COLO829 (cell line): ENCODE measurements around the gene PAX3.
A peak's percentile ranks its signal among the peaks of the same experiment; 100 is the strongest.

Source experiments
- DNase-seq: peaks from one replicate; pipeline ENCODE4 v3.0.0; 2012; ENCODE audit warnings: low spot score

Gene PAX3

GRCh38 chr2:222298311-222299150 lies at the start of gene PAX3:
TSS of gene PAX3 (minus strand) at chr2:222298998. CDS start at chr2:222298615, 383 bp downstream.
- DNase-seq: peak; percentile 76

DNA sequence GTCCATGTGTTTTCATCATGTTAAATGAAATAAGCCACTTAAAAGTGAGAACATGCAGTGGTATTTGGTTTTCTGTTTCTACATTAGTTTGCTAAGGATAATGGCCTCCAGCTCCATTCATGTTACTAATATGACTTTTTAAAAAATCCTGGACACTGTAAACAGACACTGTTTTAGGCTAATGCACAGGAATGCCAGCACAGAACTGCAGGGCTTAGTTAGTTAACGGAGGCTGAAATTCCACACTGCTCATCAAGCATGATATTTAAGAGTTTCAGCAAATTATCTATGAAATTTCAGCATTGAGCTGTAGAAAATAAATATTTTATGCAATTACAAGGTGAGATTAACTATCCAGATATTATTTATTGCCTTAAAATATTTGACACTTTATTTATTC lies 42.5 kb upstream of the PAX3 start:
- no peak for DNase-seq

GRCh38 chr2:222338374-222338773 lies 39.6 kb upstream of the PAX3 start:
- DNase-seq: no peak

GRCh38 chr2:222336931-222337330 lies 38.1 kb upstream of the PAX3 start:
- no peak for DNase-seq

DNA sequence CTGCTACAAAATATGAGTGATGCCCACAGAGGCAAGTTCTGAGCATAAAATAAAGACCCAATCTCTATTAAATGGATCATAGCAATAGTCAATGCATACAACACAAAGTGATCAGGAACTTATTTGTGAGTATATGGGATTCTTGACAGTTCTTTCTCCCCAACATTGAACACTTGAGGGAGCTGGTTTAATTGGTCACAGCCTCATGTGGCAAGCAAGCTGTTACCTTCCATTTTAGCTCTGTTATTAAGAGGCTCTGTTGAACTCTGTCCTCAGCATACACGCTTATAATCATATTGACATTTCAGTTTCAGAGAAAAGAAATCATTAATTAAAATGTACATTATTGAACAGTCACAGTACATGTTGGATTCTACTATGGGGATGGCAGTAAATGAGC lies 37.6 kb upstream of the PAX3 start:
- DNase-seq: no peak

DNA sequence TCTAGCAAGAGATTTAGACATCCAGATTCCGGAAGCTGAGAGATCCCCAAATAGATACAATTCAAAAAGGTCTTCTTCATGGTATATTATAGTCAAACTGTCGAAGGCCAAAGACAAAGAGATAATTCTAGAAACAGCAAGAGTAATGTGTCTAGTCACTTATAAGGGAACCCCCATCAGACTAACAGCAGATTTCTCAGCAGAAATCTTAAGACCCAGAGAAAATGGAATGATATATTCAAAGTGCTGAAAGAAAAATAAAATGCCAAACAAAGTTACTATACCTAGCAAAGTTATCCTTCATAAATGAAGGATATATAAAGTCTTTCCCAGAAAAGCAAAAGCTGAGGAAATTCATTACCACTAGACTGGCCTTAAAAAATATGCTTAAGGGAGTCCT lies 36.1 kb upstream of the PAX3 start:
- no peak for DNase-seq

DNA sequence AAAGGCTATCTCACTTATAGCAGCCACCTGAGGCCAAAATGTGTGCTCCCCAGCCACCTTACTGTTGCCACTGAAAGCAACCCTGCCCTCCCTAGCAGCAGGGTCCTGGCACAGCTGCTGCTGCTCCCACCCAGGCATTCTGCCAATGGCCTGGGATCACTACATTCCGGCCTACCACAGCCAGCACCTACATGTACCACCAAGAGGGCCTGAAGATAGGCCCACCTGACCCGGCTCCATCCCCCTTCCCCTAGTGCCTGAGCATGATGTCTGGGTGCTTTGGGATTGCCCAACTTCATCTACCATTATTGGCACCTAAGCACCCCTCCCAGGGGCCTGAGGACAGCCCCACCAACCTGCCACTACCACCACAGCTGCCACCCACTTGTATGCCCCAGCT lies 34.6 kb upstream of the PAX3 start:
- no peak for DNase-seq

- no peak for DNase-seq
Observed at GRCh38 chr2:222332116-222332515, 33.3 kb upstream of the PAX3 start.

GRCh38 chr2:222330910-222331309 lies 32.1 kb upstream of the PAX3 start:
- no peak for DNase-seq

DNA sequence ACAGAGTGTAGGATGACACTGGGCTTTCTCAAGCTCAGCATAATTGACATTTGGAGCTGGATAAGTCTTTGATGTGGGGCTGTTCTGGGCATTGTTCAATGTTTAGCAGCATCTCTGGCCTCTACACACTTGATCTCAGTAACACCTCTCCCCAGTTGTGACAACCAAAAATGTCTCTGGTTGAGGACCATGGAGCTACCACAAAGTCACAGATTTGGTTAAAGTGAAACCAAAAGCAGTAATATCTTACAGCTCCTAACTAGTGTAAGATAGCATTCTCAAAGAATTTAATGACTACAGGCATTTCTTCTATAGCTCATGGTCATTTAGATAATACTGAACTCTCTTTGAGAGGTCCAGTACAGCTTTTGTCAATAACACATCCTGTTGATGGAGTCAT lies 23.4 kb upstream of the PAX3 start:
- DNase-seq: no peak

DNA sequence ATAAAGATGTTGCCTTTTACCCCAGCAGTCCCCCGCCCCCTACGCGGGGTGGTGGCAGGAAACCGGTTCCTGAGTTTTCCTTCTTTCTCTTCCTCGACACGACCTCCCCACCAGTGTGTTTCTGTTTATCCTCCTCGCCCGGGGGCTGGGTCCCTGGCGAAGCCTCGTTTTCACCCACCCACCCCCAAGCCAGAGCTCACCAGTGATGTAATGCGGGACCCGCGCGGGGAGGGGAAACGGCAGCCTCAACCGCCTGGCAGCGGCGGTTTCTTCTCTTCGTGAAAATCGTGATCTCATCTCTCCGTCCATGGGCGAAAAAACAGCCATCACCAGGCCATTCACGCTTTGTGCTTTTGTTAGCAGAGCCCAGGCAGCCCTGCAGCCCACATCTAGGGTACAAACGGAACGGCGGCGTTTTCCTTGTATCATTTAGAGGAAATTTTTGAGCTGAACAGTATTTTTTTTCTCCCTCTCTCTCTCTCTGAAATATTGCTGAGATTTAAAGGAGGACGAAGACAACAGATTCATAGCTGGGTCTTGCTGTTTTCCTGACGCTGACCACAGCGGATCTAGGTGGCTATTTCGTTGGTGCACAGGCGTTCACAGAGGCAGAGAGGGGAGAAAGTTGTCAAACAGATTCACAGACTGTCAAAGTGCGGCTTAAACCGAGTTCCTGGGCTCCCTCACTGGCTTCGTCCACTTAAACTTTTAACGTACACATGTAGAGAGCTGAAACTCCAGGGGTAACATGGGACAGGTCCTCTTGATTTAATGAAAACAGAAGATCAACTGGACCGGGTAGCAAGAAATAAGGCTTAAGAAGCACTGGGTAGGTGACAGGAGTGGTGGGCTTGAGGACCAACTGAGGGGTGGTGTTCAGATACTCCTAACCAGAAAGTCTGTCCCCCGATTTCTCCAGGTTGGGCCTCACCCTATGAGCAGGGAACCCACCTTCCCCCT lies 21.9 kb upstream of the PAX3 start:
- no peak for DNase-seq

DNA sequence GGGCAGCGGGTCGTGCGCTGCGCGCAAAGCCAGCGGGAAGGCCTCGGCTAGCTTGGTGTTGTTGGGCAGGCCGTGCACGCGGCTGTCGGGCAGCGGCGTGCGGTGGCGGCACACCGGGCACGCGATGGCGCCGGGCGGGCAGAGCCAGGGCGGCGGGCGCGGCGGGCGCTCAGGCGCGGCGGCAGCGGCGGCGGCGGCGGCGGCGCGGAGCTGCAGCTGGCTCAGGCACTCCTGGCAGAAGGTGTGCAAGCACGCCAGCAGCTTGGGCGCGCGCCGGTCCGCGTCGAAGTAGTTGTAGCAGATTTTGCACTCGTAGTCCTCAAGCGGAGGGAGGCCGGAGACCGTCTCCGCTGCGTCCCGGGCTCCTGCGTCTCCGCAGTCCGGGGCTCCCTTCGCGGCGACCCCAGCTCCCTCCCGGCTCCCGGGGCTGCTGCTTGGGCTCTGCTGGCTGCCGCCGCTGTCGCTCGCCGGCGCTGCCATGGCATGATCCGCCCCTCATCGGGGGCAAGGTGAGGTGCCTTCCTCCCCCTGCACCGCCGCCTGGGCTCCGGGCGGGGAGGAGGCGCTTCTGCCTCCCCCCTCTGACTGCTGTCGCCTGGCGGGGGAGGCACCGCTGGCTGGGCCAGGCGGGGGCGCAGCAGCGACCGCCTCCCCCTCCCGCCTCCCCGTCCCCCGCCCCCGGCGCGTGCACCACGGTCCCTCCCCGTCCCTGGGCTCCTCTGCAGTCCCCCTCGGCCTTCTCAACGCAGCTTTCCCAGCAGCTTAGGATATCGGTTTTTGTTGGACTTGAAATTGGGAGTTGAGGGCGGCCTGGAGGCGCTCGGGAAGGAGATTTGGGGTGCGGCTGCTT lies 21.0 kb upstream of the PAX3 start:
- DNase-seq: no peak

GRCh38 chr2:222318712-222319585 lies 20.2 kb upstream of the PAX3 start:
- no peak for DNase-seq

GRCh38 chr2:222318026-222318711 lies 19.4 kb upstream of the PAX3 start:
- peak; percentile 46 for DNase-seq

- DNase-seq: no peak
Observed at GRCh38 chr2:222315443-222316121, 16.8 kb upstream of the PAX3 start.

DNA sequence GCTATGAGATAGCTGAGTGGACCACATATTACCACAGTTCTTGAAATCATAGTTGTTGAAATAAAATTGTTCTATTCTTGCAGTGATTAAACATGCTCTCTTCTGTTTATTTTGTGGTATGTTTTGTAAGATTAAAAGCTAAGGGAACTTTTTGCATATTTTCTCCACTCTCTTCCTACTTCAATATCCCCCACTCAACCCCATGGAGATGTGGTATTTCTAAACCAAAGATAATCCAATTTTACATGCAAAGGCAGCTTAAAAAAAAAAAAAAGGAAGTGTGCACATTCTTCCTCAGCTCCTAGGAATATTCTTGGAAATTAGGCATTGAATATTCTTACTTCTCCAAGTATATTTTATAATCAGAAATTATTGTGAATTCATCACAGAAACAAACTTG lies 15.0 kb upstream of the PAX3 start:
- no peak for DNase-seq

DNA sequence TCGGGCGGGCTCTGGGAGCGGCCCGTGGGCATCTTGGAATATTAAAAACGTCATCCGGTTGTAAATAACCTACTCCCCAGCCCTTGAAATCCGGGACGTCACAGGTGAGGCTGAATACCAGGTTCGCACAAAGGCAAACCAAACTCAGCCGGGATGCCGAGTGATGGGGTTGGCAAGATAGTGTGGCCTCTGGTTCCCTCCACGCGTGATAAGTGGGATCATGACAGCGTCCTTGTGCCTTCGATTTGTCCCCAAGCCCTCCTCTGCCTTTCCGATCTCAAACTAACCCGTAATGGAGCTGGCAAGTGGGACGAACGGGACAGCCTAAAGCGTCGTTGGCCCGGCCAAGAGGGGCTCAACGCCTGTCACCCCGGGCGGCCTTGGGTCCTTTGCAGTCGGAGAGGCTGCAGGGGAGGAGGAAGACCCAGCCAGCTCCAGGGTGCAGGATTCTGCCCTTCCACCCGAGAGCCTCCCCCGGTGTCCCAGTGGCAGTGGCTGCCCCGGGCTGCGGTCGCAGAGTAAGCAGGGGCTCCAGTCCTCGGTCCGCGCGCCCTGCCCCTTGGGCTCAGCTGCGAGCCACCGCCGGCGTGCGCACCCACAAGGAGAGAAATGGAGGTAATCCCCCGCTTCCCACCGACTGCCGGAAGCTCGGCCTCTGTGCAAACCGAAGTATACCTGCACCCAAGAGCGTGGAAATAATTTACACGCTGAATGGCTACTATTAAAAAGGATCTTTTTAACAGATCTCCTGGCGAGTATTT lies 13.4 kb upstream of the PAX3 start:
- DNase-seq: no peak

DNA sequence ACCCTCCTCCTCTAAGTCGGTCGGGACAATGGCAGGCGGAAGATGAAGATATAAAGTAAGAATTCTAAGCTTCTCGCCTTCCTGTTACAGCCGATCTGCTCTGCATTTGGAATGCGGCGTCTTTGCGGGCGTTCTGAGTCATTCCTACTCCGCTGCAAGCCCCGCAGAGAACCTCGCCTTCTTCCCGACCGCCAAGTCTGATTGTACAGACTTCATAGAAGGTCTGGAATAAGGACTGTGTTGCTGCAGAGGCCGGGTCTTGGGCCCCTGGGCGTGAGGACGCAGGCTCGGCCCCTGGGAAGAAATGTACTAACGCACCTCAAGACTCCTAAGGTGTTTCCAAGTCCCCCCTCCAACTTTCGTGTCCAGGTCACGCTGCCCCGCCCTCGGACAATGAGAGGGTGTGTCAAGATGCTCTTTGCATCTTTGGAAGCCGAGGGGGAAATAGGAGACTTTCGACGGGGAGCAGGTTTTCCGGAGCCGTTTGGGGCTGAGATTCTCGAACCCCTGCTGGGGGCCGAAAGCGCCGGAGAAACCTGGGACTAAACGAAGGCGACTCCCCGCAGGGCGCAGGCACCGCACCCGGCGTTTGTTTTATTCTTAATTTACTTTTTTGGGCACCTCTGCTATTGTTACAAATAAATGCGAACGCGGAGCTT lies 12.7 kb upstream of the PAX3 start:
- DNase-seq: no peak
